MG63 (cell line): Measurements from ENCODE around the gene OTOGL. TPM values are rescaled to one million over a fixed set of nuclear protein-coding genes. Genes with fewer than 3 reads are reported as not detected.

Source experiments
- DNase-seq: peaks from one replicate; pipeline ENCODE4 v3.0.0-alpha.2; 2020
- H3K27me3 ChIP-seq: fragments of 250-450 bp; sonication (Bioruptor Pico); 2 replicates; pipeline ENCODE4 v1.5.1; 2020; ENCODE audit warnings: mild to moderate bottlenecking, moderate library complexity
- H3K36me3 ChIP-seq: fragments of 250-450 bp; sonication (Bioruptor Pico); 2 replicates; pipeline ENCODE4 v1.5.1; 2020; ENCODE audit warnings: mild to moderate bottlenecking, moderate library complexity
- H3K4me3 ChIP-seq: fragments of 250-450 bp; sonication (Bioruptor Pico); 2 replicates; pipeline ENCODE4 v1.5.1; 2020; ENCODE audit warnings: mild to moderate bottlenecking, moderate library complexity
- H3K9me3 ChIP-seq: fragments of 250-450 bp; sonication (Bioruptor Pico); 2 replicates; pipeline ENCODE4 v1.5.1; 2020; ENCODE audit warnings: mild to moderate bottlenecking, moderate library complexity
- total RNA-seq: library from RNA; depleted of rRNA; stranded (reverse); fragments of >200 nt; shearing (Covaris generic); gene quantifications from 2 replicates; pipeline ENCODE4 v1.2.3, GENCODE V29; 2014; ENCODE audit warnings: low replicate concordance; rRNA removed

Gene OTOGL
- total RNA-seq, 1 experiment from 2014 or later, result not detected

DNA sequence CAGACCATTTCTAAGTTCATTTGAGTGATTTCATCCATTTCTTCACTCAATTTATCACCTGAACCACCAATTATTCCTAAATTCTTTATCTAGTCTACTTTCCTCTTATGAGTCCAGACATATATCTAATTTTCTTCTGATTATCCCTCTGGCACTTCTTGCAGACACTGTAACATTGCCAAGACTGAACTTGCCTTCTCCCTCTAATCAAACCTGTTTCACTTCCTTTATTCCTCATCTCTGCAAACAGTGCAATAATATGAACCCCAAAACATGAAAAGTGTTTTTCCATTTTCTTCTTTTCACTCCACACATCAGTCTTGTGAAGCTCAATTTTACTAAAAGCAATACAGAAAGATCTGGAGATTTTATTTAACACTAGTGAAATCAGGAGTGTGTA, 306.9 kb downstream of the OTOGL start:
- DNase-seq, result no peak
- Histone ChIP-seq H3K36me3 (0 out of 2 replicates have a peak, but pooled peaks cover 3% of the 10 kb centered on the region), H3K4me3 (no peak overlapping the region), H3K27me3 (no peaks in the 10 kb centered on the region), H3K9me3 (no peaks in the 10 kb centered on the region)

DNA sequence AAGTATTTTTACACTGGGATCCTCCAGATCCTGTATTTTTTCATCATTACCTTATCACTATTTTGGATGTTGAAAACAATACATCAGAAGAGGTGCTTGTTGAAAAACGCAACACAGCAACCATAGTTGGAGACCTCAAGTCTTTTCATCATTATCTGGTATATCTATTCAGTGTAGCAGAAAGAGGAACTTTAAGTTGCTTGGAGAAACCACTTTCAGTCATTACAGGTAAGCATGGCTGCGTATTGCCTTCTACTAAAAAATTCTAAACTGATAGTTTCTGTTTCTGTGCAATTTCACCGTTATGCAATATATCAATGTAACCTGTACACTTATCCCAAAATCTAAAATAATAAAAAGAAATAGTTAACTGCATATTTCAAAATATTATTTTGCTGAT, 312.4 kb downstream of the OTOGL start:
- no peaks in the 10 kb centered on the region for H3K27me3 ChIP-seq
- H3K9me3 ChIP-seq, result no peaks in the 10 kb centered on the region
- no peak for DNase-seq
- no peak overlapping the region for H3K4me3 ChIP-seq
- peaks cover 5% of the 10 kb centered on the region; the same call in 1 of the 2 replicates for H3K36me3 ChIP-seq

DNA sequence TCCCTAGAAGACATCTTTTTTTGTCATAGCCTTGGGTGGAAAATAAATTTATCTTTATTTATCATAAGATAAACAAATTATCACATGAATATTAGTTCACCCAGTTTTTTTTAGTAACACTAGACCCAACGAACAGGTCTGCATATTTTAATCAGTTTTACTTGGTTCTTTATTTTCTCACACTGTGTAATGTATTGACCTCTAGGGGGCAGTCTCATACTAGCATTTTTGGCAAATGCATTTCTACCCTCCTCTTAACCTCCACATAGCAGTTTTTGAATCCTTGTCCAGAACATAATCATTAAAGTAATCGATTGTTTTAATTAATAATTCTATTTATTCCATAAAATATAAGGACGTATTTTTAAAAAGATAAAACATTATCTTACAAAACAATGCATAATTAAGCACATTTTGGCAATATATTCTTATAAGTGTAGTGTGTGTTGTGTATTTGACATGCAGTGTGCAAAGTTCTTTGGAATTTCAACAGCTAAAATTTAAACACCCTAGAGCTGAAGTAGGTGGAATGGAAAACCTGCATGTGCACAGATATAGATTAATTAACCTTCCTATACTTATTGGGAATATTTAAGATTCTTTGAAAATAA, 313.1 kb downstream of the OTOGL start:
- no peak for DNase-seq
- Histone ChIP-seq H3K4me3 (no peak overlapping the region), H3K9me3 (no peaks in the 10 kb centered on the region), H3K27me3 (no peaks in the 10 kb centered on the region), H3K36me3 (peaks cover 3% of the 10 kb centered on the region; the same call in 1 of the 2 replicates)

DNA sequence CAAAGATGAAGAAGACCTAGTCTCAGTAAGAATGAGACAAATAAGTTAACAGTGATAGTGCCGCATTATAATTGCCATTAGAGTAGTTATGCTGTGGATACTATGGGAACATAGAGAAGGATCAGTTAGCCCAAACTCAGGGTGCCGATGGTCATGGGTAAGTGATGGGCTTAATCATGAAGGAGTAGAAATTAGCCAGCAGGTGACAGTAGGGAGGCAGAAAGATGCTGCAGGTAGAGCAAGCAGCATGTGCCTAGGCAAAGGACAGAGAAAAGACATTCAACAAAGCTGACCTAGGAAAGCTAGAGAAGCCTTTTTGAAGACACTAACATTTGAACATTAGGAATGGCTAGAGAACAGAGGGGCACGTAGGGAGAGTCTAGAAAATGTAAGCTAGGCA, 314.1 kb downstream of the OTOGL start:
- Histone ChIP-seq H3K9me3 (no peaks in the 10 kb centered on the region), H3K36me3 (peaks cover 2% of the 10 kb centered on the region; the same call in 1 of the 2 replicates), H3K4me3 (no peak overlapping the region), H3K27me3 (no peaks in the 10 kb centered on the region)
- DNase-seq, result no peak

DNA sequence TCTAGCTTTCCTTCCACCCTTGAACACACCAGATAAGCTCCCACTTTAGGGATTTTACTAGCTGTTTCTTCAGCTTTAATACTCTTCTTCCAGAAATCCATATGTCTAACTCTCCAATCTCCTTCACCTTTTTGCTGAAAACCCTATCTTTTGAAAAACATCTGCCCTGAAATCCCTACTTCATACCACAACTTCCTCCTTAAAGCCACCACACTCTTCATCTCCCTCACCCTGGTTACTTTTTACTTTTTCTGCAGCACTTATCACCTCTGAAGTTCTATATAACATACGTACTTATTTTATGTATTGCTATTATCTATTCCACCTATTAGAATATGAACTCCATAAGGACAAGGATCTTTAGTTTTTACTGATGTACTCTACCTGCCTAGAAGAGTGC, 316.1 kb downstream of the OTOGL start:
- Histone ChIP-seq H3K4me3 (no peak overlapping the region), H3K36me3 (peaks cover 2% of the 10 kb centered on the region; the same call in 1 of the 2 replicates), H3K9me3 (no peaks in the 10 kb centered on the region), H3K27me3 (no peaks in the 10 kb centered on the region)
- DNase-seq, result no peak

DNA sequence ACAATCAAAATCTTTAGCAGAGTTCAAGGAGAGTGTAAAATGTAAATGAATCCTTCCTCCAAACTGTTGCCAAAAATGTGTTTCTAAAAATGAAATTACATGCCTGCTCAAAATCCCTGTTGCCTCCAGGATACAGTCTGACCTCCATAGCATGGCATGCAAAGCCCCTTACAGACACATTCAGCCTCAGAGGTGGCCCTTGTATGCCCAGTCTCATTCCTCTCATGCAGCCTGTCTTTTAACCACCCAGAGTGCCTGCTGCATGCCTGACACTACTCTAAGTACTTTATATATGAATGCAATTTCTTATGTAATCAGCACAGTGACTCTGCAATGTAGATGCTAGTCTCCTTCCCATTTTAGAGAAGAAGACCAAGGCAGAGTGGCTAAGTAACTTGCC, 320.3 kb downstream of the OTOGL start:
- peak; percentile 39 for DNase-seq
- Histone ChIP-seq H3K4me3 (no peak overlapping the region), H3K36me3 (peaks cover 6% of the 10 kb centered on the region; the same call in 1 of the 2 replicates), H3K9me3 (no peaks in the 10 kb centered on the region), H3K27me3 (no peaks in the 10 kb centered on the region)

DNA sequence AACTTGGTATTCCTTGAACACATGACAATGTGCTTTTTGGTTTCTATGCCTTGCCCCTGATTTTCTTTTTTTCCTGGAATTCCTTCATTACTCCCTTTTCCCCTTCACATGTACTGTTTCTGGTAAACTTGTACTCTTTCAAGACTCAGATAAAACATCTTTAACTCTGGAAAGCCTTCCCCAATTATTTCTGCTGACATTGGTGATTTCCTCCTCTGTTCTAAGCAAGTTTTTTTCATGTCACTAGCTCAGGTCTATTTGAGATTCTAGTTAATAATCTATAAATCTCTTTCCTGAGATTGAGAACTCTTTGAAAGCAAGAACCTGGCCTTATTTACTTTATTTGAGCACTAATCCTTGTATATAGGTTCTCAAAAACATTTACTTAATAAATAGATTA, 320.7 kb downstream of the OTOGL start:
- H3K27me3 ChIP-seq, result no peaks in the 10 kb centered on the region
- DNase-seq, result no peak
- H3K9me3 ChIP-seq, result no peaks in the 10 kb centered on the region

DNA sequence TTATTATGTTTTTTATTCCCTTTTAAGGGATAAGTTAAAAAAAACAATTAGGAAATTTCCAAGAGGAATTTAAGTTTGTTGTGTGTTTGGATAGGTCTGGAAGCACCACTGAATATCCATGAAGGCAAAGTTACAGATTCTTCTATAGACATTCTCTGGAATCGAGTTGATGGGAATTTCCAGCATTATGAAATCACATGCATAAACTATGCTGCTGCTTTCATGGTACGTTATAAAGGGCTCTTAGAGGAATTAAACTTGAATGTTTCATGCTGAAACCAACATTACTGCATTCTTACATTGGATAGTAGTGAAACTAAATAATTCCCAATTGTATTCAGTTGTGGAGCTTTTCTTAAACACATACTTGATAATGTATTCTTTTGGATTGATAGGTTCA, 323.2 kb downstream of the OTOGL start:
- no peak for DNase-seq
- Histone ChIP-seq H3K36me3 (peaks cover 4% of the 10 kb centered on the region; the same call in 1 of the 2 replicates), H3K27me3 (no peaks in the 10 kb centered on the region), H3K4me3 (no peak overlapping the region), H3K9me3 (no peaks in the 10 kb centered on the region)

More for the DNA sequence above, 320.7 kb downstream of the OTOGL start:
- peaks cover 6% of the 10 kb centered on the region; the same call in 1 of the 2 replicates for H3K36me3 ChIP-seq
- no peak overlapping the region for H3K4me3 ChIP-seq

Other genes with a start within 250 kb of the OTOGL start
- 47.4 and 82.1 TPM in 2 replicates for gene PPP1R12A, start 164.4 kb upstream of the OTOGL start, total RNA-seq